ENCODE results near the gene HHAT. TPM values are rescaled to one million over a fixed set of nuclear protein-coding genes. Genes with fewer than 3 reads are reported as not detected.

Gene HHAT
- total RNA-seq, 1 experiment from 2014 or later = 1.0 TPM

DNA sequence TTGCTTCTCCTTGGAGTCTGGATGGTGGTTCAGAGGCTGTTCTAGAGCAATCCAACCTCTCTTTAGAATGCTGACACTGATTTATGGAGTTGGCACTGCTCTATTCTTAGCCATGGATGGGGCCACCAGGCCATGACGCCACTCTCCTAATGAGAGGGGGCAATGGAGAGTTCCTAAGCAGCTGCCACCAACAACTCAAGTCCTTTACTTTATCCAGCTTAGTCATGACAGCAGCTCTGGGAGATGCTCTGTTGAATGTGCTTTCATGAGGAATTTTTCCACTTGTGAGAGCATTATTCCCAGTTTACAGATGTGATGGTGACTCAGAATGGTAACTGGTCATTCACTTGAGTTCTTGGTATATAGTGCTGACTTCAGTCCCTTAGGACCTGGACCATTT lies 366.3 kb downstream of the HHAT start:
- Histone ChIP-seq H3K4me3 (ENCODE audit: insufficient read depth, low read depth, low read length) (no peak overlapping the region), H3K36me3 (replicated peaks; ENCODE audit: control insufficient read depth, insufficient read depth, low read length) (no peaks in the 10 kb centered on the region), H3K27me3 (ENCODE audit: control insufficient read depth, insufficient read depth, low read length) (no peaks in the 10 kb centered on the region)
- no peak for DNase-seq

DNA sequence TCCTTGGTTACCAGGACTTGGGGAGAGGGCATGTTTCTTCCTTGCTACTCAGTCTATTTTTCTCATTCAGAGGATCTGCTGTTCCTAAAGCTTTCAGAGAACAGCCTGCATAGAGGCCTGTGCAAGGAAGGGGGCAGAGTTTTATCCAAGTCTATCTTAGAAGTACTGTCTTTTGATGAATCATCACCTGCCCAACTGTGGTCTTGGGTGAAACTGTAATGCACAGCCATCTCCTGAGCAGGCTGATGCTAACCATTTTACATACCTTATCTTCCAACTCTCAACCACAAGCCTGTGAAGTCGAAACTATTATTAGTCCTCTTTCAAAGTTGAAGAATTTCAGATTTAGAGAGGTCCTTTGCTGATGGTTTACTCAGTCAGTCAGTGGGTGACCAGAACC lies 368.0 kb downstream of the HHAT start:
- no peak for DNase-seq
- H3K36me3 ChIP-seq (replicated peaks; ENCODE audit: control insufficient read depth, insufficient read depth, low read length) = no peaks in the 10 kb centered on the region
- H3K27me3 ChIP-seq (ENCODE audit: control insufficient read depth, insufficient read depth, low read length) = no peaks in the 10 kb centered on the region
- H3K4me3 ChIP-seq (ENCODE audit: insufficient read depth, low read depth, low read length) = no peak overlapping the region

DNA sequence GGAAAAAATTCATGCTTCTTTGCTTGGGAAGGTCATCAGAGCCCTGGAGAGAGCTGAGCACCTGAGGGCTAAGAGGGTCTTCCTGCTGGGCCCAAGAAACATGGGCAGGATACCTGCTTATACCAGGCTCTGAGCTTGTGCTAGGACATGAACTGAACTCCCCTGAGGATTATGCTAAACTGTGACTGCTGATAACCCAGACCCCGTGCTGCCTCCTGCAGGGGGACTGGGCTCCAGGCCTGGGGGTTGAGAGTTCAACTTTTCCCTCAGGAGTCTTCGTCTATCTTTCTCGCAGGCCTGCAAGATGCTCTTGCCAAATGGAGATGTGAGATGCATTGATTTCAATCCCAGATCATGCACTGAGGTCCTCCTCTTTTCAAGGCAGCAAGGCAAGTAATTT lies 368.5 kb downstream of the HHAT start:
- H3K4me3 ChIP-seq (ENCODE audit: insufficient read depth, low read depth, low read length) = no peak overlapping the region

DNA sequence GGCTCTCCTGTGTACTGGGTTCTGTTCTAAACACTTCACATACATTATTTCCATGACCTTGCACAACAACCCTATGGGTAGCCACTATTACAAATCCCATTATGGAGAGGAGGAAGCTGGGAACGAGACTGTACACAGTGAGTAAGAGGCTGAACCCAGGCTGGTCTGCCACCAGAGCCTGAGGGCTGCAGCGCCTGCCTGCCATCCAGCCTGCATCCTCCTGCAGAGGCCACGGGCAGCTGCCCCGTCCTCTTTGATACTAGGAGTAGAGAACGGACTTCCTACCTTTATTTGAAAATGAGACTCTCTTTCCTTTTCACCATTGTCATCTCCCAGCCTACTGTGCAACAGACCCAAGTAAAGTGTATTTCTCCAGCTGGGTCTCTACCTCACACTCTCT lies 370.0 kb downstream of the HHAT start:
- no peaks in the 10 kb centered on the region for H3K27me3 ChIP-seq (ENCODE audit: control insufficient read depth, insufficient read depth, low read length)
- no peak overlapping the region for H3K4me3 ChIP-seq (ENCODE audit: insufficient read depth, low read depth, low read length)
- DNase-seq = no peak
- no peaks in the 10 kb centered on the region for H3K36me3 ChIP-seq (replicated peaks; ENCODE audit: control insufficient read depth, insufficient read depth, low read length)

More for the DNA sequence above, 368.5 kb downstream of the HHAT start:
- H3K27me3 ChIP-seq (ENCODE audit: control insufficient read depth, insufficient read depth, low read length) = no peaks in the 10 kb centered on the region
- no peaks in the 10 kb centered on the region for H3K36me3 ChIP-seq (replicated peaks; ENCODE audit: control insufficient read depth, insufficient read depth, low read length)
- peak; percentile 58 for DNase-seq

DNA sequence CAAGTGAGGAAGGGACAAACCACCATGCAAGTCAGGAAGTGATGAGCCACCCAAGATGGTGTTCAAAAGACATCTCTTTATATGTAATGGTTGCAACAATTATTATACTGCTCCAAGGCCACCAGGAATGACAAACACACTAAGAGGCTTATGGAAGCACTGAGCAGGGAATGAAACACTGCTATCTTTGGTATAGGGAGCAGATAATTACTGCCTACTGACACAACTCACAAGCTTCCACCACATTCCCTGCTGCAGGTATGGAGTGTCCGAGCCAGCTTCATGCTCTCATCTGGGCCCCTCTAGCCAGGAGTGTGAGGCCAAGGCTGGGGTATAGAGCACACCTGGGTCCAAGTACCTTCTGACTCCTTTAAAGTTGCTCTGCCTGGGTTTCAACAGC lies 371.4 kb downstream of the HHAT start:
- H3K36me3 ChIP-seq (replicated peaks; ENCODE audit: control insufficient read depth, insufficient read depth, low read length) = no peaks in the 10 kb centered on the region
- no peak for DNase-seq
- no peaks in the 10 kb centered on the region for H3K27me3 ChIP-seq (ENCODE audit: control insufficient read depth, insufficient read depth, low read length)

DNA sequence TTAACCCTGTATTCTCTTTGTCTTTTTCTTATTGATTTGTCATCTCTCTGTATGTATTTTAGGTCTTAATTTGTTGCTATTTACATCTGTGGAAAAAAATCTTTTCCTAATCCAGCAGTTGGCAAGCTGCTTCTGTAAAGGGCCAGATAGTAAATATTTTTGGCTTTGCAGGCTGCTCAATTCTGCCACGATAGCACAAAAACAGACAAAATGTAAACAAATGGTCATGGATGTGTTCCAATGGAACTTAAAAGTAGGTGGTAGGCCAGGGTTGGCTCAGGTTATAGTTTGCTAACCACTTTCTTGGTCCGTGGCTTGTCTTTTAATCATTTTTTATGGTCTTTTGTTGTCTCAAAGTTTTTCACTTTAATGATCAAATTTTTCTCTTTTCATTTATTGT lies 371.8 kb downstream of the HHAT start:
- Histone ChIP-seq H3K27me3 (ENCODE audit: control insufficient read depth, insufficient read depth, low read length) (no peaks in the 10 kb centered on the region), H3K36me3 (replicated peaks; ENCODE audit: control insufficient read depth, insufficient read depth, low read length) (no peaks in the 10 kb centered on the region), H3K4me3 (ENCODE audit: insufficient read depth, low read depth, low read length) (no peak overlapping the region)
- DNase-seq = no peak

More for the DNA sequence above, 371.4 kb downstream of the HHAT start:
- no peak overlapping the region for H3K4me3 ChIP-seq (ENCODE audit: insufficient read depth, low read depth, low read length)

DNA sequence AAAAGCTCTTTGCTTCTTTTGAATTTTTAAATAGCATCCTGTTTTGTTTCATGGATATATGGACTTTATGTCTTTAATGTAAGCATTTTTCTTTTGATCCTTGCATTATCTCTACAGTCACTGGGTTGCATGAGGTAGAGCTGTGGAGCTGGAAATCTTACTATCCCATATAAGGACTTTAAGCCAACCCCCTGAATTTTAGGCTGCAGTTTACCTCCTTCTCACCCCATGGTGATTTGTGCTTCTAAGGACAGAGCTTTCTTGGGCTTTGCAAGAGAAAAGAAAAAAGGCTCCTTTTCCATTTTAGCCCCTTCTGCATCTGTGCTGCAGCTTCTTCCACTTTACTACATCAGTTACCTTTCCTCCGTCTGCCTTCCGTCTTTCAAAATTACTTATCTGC lies 373.8 kb downstream of the HHAT start:
- peak; percentile 35 for DNase-seq
- Histone ChIP-seq H3K36me3 (replicated peaks; ENCODE audit: control insufficient read depth, insufficient read depth, low read length) (no peaks in the 10 kb centered on the region), H3K4me3 (ENCODE audit: insufficient read depth, low read depth, low read length) (no peak overlapping the region), H3K27me3 (ENCODE audit: control insufficient read depth, insufficient read depth, low read length) (no peaks in the 10 kb centered on the region)

DNA sequence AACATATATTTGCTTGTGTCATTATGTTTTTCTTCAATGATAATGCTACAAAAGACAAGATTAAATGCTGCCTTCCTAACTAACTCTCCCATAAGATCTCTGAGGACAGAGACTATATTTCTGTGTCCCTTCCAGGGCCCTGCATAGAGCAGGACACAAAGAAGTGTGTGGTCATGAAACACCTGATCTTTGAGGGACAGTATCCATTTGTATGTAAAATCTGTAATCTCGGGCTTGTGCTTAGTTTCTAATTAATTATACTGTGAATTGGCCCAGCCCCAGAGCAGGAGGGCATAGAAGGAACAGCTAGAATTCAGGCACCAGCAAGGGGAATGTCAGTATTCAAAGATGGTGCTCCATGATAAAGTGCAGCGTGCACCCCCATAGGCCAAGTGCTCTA lies 374.9 kb downstream of the HHAT start:
- Histone ChIP-seq H3K4me3 (ENCODE audit: insufficient read depth, low read depth, low read length) (no peak overlapping the region), H3K36me3 (replicated peaks; ENCODE audit: control insufficient read depth, insufficient read depth, low read length) (no peaks in the 10 kb centered on the region), H3K27me3 (ENCODE audit: control insufficient read depth, insufficient read depth, low read length) (no peaks in the 10 kb centered on the region)
- no peak for DNase-seq

DNA sequence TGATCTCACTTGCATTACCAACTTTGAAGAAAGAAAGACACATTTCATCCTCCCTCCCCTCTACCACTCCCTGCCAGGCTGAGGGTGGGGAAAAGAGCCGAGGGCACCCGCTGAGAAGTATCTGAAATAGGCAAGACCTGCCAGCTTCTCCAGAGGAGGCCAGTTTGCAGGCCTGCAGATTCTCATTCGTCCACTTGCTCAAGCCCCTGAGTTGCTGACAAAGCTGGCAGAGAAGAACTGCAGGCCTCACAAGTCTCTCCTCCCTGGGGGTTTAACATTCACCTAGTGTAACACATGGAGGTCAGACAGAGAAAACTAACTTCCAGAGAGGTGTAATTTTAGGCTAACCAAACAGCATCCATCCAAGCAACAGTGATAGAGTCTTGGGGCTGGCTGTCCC lies 376.4 kb downstream of the HHAT start:
- H3K4me3 ChIP-seq (ENCODE audit: insufficient read depth, low read depth, low read length) = no peak overlapping the region
- H3K36me3 ChIP-seq (replicated peaks; ENCODE audit: control insufficient read depth, insufficient read depth, low read length) = no peaks in the 10 kb centered on the region
- no peaks in the 10 kb centered on the region for H3K27me3 ChIP-seq (ENCODE audit: control insufficient read depth, insufficient read depth, low read length)
- no peak for DNase-seq

DNA sequence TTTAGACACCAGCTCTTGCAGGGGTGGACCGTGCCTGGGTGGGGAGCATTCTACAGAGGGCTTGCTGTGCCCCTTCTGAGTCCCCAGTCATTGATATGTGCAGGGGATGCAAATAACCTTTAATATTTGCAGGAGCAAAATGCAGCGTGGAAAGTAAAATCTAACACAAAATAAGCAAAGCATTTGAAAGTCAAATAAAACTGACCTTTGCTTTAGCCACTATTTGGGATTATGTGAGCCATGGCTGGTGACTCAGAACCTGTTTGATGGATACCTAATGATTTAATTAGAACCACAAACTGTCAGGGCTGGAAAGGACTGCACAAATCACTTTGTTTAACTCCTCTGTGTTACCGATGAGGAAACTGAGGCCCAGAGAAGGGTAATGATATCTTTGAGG lies 377.5 kb downstream of the HHAT start:
- Histone ChIP-seq H3K4me3 (ENCODE audit: insufficient read depth, low read depth, low read length) (no peak overlapping the region), H3K27me3 (ENCODE audit: control insufficient read depth, insufficient read depth, low read length) (no peaks in the 10 kb centered on the region), H3K36me3 (replicated peaks; ENCODE audit: control insufficient read depth, insufficient read depth, low read length) (no peaks in the 10 kb centered on the region)
- no peak for DNase-seq

DNA sequence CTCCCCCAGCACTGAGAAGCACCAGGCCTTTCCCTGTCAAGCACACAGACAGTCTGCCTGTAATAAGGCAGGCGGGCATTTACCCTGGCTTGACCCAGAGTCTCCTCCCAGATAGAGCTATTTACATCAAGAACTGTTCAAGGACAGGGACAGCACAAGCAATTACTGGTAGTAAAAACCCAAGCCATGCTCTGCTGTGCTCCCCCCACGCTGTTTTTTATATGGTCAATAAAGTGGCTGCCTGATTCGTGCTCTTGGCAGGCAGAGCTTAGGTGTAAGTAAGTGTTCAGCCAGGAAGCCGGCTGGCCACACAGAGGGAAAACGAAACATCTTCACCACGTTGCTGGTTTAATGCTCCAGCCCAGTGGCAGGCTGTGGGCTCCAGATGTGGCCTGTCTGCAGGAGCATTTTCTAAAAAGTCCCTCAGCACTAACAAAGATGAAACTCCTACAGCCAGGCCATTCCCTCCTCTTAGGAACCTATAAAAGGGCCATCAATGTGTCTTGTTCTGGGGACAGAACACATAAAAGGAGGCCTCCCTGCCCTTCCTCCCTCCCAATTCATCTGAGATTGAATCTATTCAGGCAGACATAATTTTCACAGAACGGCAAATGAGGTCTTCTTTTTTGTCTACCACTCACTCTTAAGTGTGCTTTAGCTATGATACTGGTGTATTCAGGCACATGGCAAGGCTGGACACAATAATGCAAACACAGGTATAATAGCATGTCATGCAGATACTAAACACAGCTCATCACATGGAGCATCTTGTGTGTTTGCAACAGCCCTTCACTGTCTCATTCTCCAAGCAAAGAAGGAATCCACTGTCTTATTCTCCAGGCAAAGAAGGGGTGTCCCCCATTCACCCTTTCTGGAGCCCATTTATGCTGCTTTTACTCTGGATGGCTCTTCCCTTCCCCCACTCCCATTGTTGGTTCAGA lies 378.9 kb downstream of the HHAT start:
- Histone ChIP-seq H3K4me3 (ENCODE audit: insufficient read depth, low read depth, low read length) (no peak overlapping the region), H3K27me3 (ENCODE audit: control insufficient read depth, insufficient read depth, low read length) (no peaks in the 10 kb centered on the region), H3K36me3 (replicated peaks; ENCODE audit: control insufficient read depth, insufficient read depth, low read length) (no peaks in the 10 kb centered on the region)
- no peak for DNase-seq

DNA sequence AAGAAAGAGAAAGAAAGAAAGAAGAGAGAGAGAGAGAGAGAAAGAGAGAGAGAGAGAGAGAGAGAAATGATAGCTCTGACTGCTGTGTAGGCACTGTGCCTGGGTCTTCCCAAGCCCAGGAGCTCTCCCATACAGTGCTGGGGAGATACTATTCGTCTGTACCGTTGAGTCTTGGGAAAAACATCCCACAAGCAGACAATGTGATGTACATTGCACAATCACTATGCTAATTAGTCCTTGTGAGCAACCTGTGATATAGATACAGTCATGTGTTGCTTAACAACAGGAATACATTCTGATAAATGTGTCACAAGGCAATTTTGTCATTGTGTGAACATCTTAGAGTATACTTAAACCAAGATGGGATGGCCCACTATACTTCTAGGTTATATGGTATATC lies 381.0 kb downstream of the HHAT start:
- H3K36me3 ChIP-seq (replicated peaks; ENCODE audit: control insufficient read depth, insufficient read depth, low read length) = no peaks in the 10 kb centered on the region
- H3K4me3 ChIP-seq (ENCODE audit: insufficient read depth, low read depth, low read length) = no peak overlapping the region
- DNase-seq = no peak
- H3K27me3 ChIP-seq (ENCODE audit: control insufficient read depth, insufficient read depth, low read length) = no peaks in the 10 kb centered on the region

DNA sequence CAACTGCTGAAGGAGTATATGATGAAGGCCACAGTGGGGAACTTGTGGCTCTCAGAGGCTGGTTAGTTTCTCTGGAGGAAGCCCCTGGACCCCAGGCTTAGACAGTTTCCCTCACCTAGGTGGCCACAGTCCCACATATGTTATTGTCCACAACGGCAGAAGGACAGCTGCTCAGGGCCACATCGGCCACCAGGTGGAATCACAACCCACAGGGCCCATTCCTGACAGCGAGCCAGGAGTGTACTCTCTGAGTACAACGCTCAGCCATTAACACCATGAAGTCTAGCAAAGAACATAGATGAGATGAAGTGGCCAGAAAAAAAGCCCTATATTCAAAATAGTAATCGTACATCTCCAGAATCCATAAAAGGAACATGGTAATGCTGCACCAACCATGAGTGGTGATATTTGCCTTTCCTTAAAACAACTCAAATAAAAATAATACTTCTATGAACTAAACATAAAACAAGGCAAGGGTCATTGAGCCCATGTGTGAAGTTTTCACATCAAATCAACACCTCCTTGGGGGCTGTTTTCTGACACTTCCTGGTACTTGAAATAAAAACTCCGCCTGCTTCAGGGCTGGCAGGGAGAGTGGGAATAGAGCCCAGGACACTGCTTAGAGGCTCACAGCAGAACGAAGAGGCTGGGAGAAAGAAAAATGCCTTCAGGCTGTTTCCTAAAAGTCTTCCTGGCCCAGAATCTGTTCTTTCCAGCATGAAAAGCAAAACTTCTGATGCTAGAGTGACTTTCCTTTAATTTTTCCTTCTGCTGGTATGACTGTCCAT lies 383.3 kb downstream of the HHAT start:
- no peak overlapping the region for H3K4me3 ChIP-seq (ENCODE audit: insufficient read depth, low read depth, low read length)
- H3K27me3 ChIP-seq (ENCODE audit: control insufficient read depth, insufficient read depth, low read length) = no peaks in the 10 kb centered on the region
- no peaks in the 10 kb centered on the region for H3K36me3 ChIP-seq (replicated peaks; ENCODE audit: control insufficient read depth, insufficient read depth, low read length)
- no peak for DNase-seq

DNA sequence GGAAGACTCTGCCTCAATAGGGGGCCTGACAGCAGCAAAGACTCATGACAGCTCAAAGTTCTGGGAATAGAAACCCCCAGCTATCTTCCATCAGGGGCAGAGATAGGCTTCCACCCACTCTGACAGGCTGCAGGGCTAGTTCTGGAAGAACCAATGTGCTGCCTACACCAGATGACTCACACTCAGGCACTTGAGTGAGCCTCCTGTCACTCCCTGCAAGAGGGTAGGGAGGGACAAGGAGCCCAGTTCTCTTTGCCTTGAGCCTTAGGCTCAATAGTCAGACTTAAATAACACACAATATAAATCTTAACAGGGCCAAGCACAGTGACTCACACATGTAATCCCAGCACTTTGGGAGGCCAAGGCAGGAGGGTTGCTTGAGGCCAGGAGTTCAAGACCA lies 386.4 kb downstream of the HHAT start:
- DNase-seq = no peak
- no peak overlapping the region for H3K4me3 ChIP-seq (ENCODE audit: insufficient read depth, low read depth, low read length)
- no peaks in the 10 kb centered on the region for H3K27me3 ChIP-seq (ENCODE audit: control insufficient read depth, insufficient read depth, low read length)
- H3K36me3 ChIP-seq (replicated peaks; ENCODE audit: control insufficient read depth, insufficient read depth, low read length) = no peaks in the 10 kb centered on the region

Measured in H7 (cell line).